WI38 (cell line): ENCODE data around the gene CCDC78.
"Not testable (repeated sequence)": the region's sequence is repeated elsewhere in the genome, so short reads cannot be mapped to it uniquely, and the experiment has no call there.

Experiments used
- H3K4me3 ChIP-seq: 2 replicates; pipeline ENCODE4 v1.5.1; 2011; ENCODE audit warnings: low read depth, mild to moderate bottlenecking, control low read depth, low read length
- TF ChIP-seq, protein P1 (sequence below): IDR thresholded peaks from 2 replicates; pipeline ENCODE4 v1.5.1; 2012; ENCODE audit warnings: low read depth, mild to moderate bottlenecking, control low read depth, low read length

The CCDC78 gene

GRCh38 chr16:760065-760464 is 33.8 kb upstream of the CCDC78 start:
- TF ChIP-seq, protein P1, sequence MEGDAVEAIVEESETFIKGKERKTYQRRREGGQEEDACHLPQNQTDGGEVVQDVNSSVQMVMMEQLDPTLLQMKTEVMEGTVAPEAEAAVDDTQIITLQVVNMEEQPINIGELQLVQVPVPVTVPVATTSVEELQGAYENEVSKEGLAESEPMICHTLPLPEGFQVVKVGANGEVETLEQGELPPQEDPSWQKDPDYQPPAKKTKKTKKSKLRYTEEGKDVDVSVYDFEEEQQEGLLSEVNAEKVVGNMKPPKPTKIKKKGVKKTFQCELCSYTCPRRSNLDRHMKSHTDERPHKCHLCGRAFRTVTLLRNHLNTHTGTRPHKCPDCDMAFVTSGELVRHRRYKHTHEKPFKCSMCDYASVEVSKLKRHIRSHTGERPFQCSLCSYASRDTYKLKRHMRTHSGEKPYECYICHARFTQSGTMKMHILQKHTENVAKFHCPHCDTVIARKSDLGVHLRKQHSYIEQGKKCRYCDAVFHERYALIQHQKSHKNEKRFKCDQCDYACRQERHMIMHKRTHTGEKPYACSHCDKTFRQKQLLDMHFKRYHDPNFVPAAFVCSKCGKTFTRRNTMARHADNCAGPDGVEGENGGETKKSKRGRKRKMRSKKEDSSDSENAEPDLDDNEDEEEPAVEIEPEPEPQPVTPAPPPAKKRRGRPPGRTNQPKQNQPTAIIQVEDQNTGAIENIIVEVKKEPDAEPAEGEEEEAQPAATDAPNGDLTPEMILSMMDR, result no peak
- no peak overlapping the region for H3K4me3 ChIP-seq

GRCh38 chr16:759110-759910 is 33.1 kb upstream of the CCDC78 start:
- TF ChIP-seq, protein P1, result no peak
- no peak overlapping the region for H3K4me3 ChIP-seq

- TF ChIP-seq, protein P1, result no peak
- no peak overlapping the region for H3K4me3 ChIP-seq
These were observed 30.2 kb upstream of the CCDC78 start for GRCh38 chr16:756428-756827.

- no peak overlapping the region for H3K4me3 ChIP-seq
- TF ChIP-seq, protein P1, result no peak
These were observed 28.4 kb upstream of the CCDC78 start for GRCh38 chr16:754656-755055.

DNA sequence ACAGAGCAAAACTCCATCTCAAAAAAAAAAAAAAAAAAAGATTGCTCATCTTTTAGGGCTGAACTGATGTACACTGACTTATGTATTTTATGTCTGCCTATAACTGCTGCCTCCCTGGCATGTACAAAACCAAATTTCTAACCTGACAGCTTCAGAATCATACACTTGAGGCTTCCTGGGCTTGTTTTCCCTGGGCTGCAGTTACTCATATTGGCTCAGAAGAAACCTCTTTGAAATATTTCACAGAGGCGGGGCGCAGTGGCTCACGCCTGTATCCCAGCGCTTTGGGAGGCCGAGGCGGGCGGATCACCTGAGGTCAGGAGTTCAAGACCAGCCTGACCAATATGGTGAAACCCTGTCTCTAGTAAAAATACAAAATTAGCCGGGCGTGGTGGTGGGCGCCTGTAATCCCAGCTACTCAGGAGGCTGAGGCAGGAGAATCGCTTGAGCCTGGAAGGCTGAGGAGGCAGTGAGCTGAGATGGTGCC is 27.9 kb upstream of the CCDC78 start:
- not testable (repeated sequence) for H3K4me3 ChIP-seq

GRCh38 chr16:752007-752312 is 25.7 kb upstream of the CCDC78 start:
- TF ChIP-seq, protein P1, result no peak
- H3K4me3 ChIP-seq, result no peak overlapping the region

DNA sequence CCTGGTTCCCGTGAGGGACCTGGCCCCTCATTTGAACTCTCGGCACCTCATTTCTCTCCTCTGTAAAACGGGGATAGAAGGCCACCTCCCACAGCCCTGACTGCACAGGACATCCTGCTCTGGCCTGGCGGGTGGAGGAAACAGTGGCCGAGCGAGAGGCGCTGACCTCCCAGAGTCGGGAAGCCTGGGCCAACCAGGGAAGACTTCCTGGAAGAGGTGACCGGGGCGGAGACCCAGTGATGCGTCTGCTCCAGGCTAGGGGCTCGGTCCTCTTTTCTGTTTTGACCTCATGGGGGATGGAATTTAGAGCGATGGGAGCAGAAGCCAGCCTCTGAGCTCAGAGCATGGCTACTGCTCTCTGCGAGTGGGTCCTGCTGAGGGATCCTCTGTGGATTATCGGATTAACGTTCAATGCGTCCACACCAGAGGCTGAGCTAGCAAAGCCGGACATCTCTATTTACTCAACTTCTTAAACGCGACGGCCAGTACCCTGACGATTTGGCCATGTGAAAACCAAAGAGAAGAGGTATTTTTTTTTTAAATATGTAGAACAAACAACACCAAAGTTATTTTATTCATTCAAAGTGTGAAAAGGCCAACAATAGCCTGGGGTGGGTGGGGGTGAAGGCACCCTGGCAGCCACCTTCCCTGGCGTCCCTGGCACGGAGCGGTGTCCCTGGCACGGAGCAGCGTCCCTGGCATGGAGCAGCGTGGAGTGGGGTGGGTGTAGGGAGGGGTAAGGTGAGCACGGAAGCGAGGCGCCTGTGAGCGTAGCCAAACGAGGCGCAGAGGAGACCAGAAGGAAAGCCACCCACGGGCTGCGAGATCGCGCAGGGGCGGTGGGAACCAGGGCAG is 25.1 kb upstream of the CCDC78 start:
- H3K4me3 ChIP-seq, result no peak overlapping the region
- TF ChIP-seq, protein P1, result no peak
